ENCODE results near the gene ARHGEF16.

GRCh38 chr1:3430406-3430805, 24.1 kb upstream of the ARHGEF16 start:
- TF ChIP-seq CTCF (IDR thresholded peaks at IDR 0.05) = no peak
- no peak for TF ChIP-seq ZFX (IDR thresholded peaks at IDR 0.05; ENCODE audit: borderline replicate concordance)
